ENCODE measurements around the gene SGPL1. TPM values are rescaled to one million over a fixed set of nuclear protein-coding genes. Genes with fewer than 3 reads are reported as not detected.

SGPL1 gene
- total and polyA plus RNA-seq, 2 of the 8 experiments (the other 6 are each of a cell fraction or from before 2014, with no cell fraction given) = 20.5 to 51.6 TPM

DNA sequence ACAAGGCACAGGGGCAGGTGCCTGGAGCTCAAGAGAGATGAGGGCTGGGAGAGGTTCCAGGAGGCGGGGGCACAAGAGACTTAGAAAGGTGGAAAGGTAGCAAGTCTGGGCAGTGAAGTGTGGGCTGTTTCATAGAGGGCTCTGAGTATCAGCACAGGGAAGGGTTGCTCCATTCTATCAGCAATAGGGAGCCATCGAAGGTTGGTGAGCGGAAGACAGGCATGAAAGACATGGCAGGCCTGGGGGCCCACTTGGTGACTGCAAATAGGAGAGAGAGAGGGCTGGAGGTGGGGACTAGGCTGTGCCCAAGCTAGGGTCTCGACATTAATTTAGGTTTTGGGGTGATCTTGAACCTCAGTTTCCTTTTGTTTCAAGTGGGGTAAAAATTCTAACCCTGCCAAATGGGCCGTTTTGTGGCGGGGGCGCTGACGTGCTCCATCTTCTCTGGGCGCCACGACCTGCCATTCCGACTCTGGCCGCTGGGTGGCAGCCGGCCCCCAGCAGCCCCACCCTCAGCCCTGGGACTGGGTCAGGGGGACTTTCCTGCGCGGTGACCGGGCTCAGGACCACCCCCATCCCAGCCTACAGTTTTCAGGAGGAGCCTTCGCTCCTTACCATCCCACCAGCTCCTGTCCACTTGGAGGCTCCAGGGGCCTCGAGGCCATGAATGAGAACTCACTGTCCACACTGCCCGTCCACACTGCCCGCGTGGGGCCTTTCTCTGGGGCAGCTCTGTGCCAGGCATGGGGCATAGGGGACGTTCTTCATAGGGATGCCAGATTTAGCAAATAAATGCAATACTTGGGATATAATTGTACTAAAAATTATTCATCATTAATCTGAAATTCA, 109.9 kb downstream of the SGPL1 start:
- Histone ChIP-seq H2BK15ac (ENCODE audit: low read length) (no peak overlapping the region), H3K23ac (ENCODE audit: insufficient read length) (no peak overlapping the region), H3K18ac (ENCODE audit: extremely low read depth, low read length) (0 out of 2 replicates have a peak overlapping the region, but pooled peaks have one; percentile 29), H2BK5ac (ENCODE audit: low read depth, low read length) (no peak overlapping the region), H3K9me3 (ENCODE audit: insufficient read depth in 2 of 2, low read depth in 1 of 2, low read length in 1 of 2) (no peaks in the 10 kb centered on the region), H3K4me3 (ENCODE audit: extremely low read depth in 1 of 4, insufficient read depth in 2 of 4, low read depth in 3 of 4, low read length in 4 of 4) (no peak overlapping the region), H2BK20ac (ENCODE audit: low read length) (no peak overlapping the region), H3K4ac (replicated peaks; ENCODE audit: insufficient read length, low read depth, low read length) (no peak overlapping the region), H4K20me1 (replicated peaks in 1 of 2; ENCODE audit: control insufficient read depth in 1 of 2, insufficient read depth in 2 of 2, low read length in 2 of 2) (no peaks in the 10 kb centered on the region), H3K4me1 (replicated peaks in 1 of 4; ENCODE audit: control insufficient read depth in 3 of 4, insufficient read depth in 4 of 4, low read length in 3 of 4) (no peaks in the 10 kb centered on the region), H3K36me3 (ENCODE audit: control insufficient read depth in 2 of 4, insufficient read depth in 4 of 4, low read length in 3 of 4) (no peaks in the 10 kb centered on the region), H3K27ac (ENCODE audit: low read depth, low read length) (no peak overlapping the region), H3K4me2 (ENCODE audit: insufficient read depth in 1 of 2, low read depth in 2 of 2, low read length in 2 of 2) (no peak overlapping the region), H4K91ac (replicated peaks; ENCODE audit: insufficient read length, low read length) (no peak overlapping the region), H4K5ac (ENCODE audit: insufficient read length, low read depth, low read length) (no peak overlapping the region), H2BK120ac (replicated peaks; ENCODE audit: low read depth, low read length) (no peak overlapping the region), H2AFZ (ENCODE audit: low read length) (no peak overlapping the region; the same call in 1 of the 2 replicates), H3K9ac (replicated peaks in 1 of 4; ENCODE audit: extremely low read depth in 1 of 4, low read depth in 3 of 4, low read length in 3 of 4) (no peak overlapping the region), H4K8ac (ENCODE audit: extremely low read depth, insufficient read depth, low read length) (no peak overlapping the region), H2AK5ac (ENCODE audit: low read depth, low read length) (no peak overlapping the region), H3K79me2 (ENCODE audit: control insufficient read depth in 1 of 2, insufficient read depth in 2 of 2, low read length in 2 of 2) (no peaks in the 10 kb centered on the region), H3K27me3 (replicated peaks in 1 of 4; ENCODE audit: control insufficient read depth in 3 of 4, extremely low read depth in 1 of 4, insufficient read depth in 3 of 4, low read length in 3 of 4) (no peaks in the 10 kb centered on the region; a peak in 1 of 7 replicates), H3K23me2 (ENCODE audit: low read depth, low read length) (no peaks in the 10 kb centered on the region), H3K56ac (replicated peaks; ENCODE audit: insufficient read length, low read depth, low read length) (no peak overlapping the region), H2BK12ac (ENCODE audit: low read depth, low read length) (no peak overlapping the region), H3K14ac (ENCODE audit: insufficient read length) (no peak overlapping the region), H3K79me1 (ENCODE audit: low read depth, low read length) (no peaks in the 10 kb centered on the region)
- POLR2A ChIA-PET (ENCODE audit: partially characterized antibody) = interaction anchor here (0.6 kb wide), 1 partner anchor 818 kb away, joined by 3 read pairs; no protein-coding TSS in a partner anchor
- no peak for FAIRE-seq
- peak; percentile 17 to 91 for DNase-seq (ENCODE audit: low read depth in 1 of 2, low spot score in 2 of 2)
- WGBS, 2 experiments (ENCODE audit: extremely low coverage in 1 of 2, insufficient coverage in 1 of 2, insufficient read length in 1 of 2, insufficient replicate concordance in 2 of 2, low coverage in 1 of 2, low lambda C conversion rate in 2 of 2, missing lambda C conversion rate in 1 of 2) = 41% methylated on average over 19 of the region's 22 CpGs; no CpG with 5 or more reads in 1 of the 2 experiments
- CTCF ChIA-PET (ENCODE audit: partially characterized antibody) = interaction anchor here (0.7 to 17.0 kb wide), 75 partner anchors 9 to 382 kb away, joined by 3 to 237 read pairs (median 4); partner anchors contain the start of gene UNC5B
- TF ChIP-seq TAF1 (IDR thresholded peaks at IDR 0.05; ENCODE audit: low read depth, low read length) = no peak
- TF ChIP-seq POLR2AphosphoS5 (IDR thresholded peaks at IDR 0.05; ENCODE audit: low read depth, low read length) = no peak
- TF ChIP-seq CHD2 (IDR thresholded peaks at IDR 0.05; ENCODE audit: low read length) = no peak
- TF ChIP-seq KDM1A (IDR thresholded peaks at IDR 0.05; ENCODE audit: borderline replicate concordance, low read length) = peak; percentile 84; the same call in 1 of the 2 replicates
- no peak for TF ChIP-seq HDAC2 (IDR thresholded peaks at IDR 0.05; ENCODE audit: borderline replicate concordance in 1 of 2, low read depth in 2 of 2, low read length in 2 of 2)
- peak; percentile 89 to 95 (median 91) for TF ChIP-seq CTCF (IDR thresholded peaks at IDR 0.05; ENCODE audit: control extremely low read depth in 1 of 3, insufficient read depth in 1 of 3, low read depth in 1 of 3, low read length in 3 of 3)
- TF ChIP-seq, protein P1, sequence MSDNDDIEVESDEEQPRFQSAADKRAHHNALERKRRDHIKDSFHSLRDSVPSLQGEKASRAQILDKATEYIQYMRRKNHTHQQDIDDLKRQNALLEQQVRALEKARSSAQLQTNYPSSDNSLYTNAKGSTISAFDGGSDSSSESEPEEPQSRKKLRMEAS (IDR thresholded peaks at IDR 0.05) = no peak
- TF ChIP-seq PHF8 (conservative IDR thresholded peaks at IDR 0.05; ENCODE audit: low read depth, low read length) = no peak
